Muscle of leg (tissue), 11 donors: ENCODE measurements around the gene MACROH2A1. TPM values are rescaled to one million over a fixed set of nuclear protein-coding genes. Genes with fewer than 3 reads are reported as not detected.
"Not testable (repeated sequence)": the region's sequence is repeated elsewhere in the genome, so short reads cannot be mapped to it uniquely, and the experiment has no call there.

Experiments
- DNase-seq: peaks from one replicate; pipeline ENCODE4 v3.0.0; 2013
- H3K27ac ChIP-seq: one replicate; pipeline ENCODE4 v1.5.1; 2013; ENCODE audit warnings: mild to moderate bottlenecking, low read length, control low read depth
- H3K27me3 ChIP-seq: one replicate; pipeline ENCODE4 v1.6.1; 2013; ENCODE audit warnings: low read length; ENCODE audit not compliant: control insufficient read depth, insufficient read depth
- H3K36me3 ChIP-seq: one replicate; pipeline ENCODE4 v1.6.1; 2013; ENCODE audit warnings: low read length; ENCODE audit not compliant: control insufficient read depth, insufficient read depth
- H3K4me1 ChIP-seq: one replicate; pipeline ENCODE4 v1.6.1; 2013; ENCODE audit warnings: low read length; ENCODE audit not compliant: control insufficient read depth, insufficient read depth
- H3K4me3 ChIP-seq: one replicate; pipeline ENCODE4 v1.5.1; 2013; ENCODE audit warnings: low read length, control low read depth
- H3K9me3 ChIP-seq: replicated peaks from 2 replicates; pipeline ENCODE4 v1.6.1; 2013; ENCODE audit warnings: low read depth, low read length; ENCODE audit not compliant: control insufficient read depth
- WGBS: methylation state at CpG from one replicate; pipeline ENCODE4 v1.1.5; 2013; ENCODE audit warnings: missing lambda C conversion rate; ENCODE audit not compliant: insufficient coverage; 5-methylcytosine and 5-hydroxymethylcytosine counted together
- polyA plus RNA-seq, 8 donors: library from polyadenylated mRNA; unstranded; fragments of 120-200 nt; gene quantifications; one replicate each; pipeline versions ENCODE4 v1.2.1 to v1.2.3, GENCODE V29; 2013; ENCODE audit warnings: inconsistent platforms in 1 of 8, low replicate concordance in 1 of 8; ENCODE audit not compliant: insufficient read length in 8 of 8, insufficient read depth in 1 of 8
- total RNA-seq: library from RNA; stranded (reverse); fragments of 120-200 nt; gene quantifications from one replicate; pipeline ENCODE4 v1.2.4, GENCODE V29; 2013

MACROH2A1 gene
- total and polyA plus RNA-seq, 9 donors, result 103 to 117 (median 111) TPM

DNA sequence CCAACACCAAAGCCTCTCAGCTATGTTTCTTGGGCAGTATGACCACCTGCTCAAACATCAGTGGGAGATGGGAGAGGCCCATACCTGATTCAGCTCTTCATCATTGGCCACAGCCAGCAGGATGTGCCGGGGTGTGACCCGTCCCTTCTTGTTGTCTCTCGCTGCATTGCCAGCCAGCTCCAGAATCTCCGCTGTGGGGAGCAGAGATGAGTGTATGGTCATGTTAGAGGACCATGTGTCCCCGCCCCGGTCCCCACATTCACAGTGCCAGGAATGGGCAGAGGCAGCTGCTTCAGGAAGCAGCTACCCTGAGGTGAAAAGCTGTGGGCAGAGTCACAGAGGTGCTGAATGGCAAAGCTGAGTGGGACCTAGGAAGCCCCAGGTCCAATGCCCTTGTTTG lies 29.1 kb downstream of the MACROH2A1 start:
- Histone ChIP-seq H3K27me3 (no peaks in the 10 kb centered on the region), H3K27ac (no peak overlapping the region), H3K36me3 (peaks cover 57% of the 10 kb centered on the region), H3K9me3 (no peaks in the 10 kb centered on the region), H3K4me3 (no peak overlapping the region), H3K4me1 (peaks cover 41% of the 10 kb centered on the region)
- WGBS, result 100% methylated on average over 3 of the region's 6 CpGs
- DNase-seq, result no peak

DNA sequence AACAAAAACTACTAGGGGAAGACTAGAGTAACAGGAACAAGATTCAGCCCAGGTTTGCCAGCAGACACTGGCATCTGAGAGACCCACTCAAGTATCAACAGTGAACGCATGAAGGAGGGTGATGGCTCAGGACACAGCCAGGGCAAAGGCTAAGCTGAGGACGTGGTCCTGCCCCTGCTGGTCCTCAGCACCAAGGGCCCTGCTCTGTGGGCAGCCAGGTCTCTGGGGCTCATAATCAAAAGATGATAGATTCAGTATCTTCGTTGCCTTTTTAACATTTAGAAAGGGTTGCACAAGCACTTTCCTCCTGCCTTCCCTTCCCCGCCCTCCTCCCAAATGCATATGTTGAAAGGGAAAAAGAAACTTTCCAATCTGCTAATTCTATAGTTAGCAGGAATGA lies 31.5 kb downstream of the MACROH2A1 start:
- H3K36me3 ChIP-seq, result peaks cover 43% of the 10 kb centered on the region
- no peak for DNase-seq
- no peaks in the 10 kb centered on the region for H3K9me3 ChIP-seq
- no peaks in the 10 kb centered on the region for H3K27me3 ChIP-seq
- H3K4me1 ChIP-seq, result peaks cover 31% of the 10 kb centered on the region
- no peak overlapping the region for H3K27ac ChIP-seq
- no peak overlapping the region for H3K4me3 ChIP-seq
- 33% methylated on average over 1 of the region's 4 CpGs for WGBS

DNA sequence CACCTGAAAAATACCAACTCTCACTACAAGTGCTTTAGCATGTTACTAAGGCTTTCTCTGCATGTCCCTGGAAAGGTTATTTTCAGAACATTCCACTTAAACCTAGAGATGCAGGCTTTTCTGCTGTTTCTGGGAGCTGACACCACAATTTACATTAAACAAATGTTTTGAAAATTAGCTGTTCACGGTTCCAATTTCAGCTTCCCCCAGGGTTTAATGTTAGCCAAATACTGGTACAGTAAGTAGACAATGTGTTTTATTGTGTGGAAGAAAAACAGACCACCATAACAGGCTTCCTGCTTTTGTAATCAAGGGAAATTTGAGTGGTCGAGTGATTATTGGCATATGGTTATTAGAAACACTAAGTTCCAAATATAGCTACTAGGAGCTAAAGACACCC lies 32.0 kb downstream of the MACROH2A1 start:
- peaks cover 31% of the 10 kb centered on the region for H3K4me1 ChIP-seq
- no peaks in the 10 kb centered on the region for H3K27me3 ChIP-seq
- no peak overlapping the region for H3K4me3 ChIP-seq
- H3K36me3 ChIP-seq, result peaks cover 43% of the 10 kb centered on the region
- WGBS, result no CpG with 5 or more reads among the region's 2 CpGs
- H3K9me3 ChIP-seq, result no peaks in the 10 kb centered on the region
- DNase-seq, result peak; percentile 87
- peak overlapping the region; percentile 33 for H3K27ac ChIP-seq

DNA sequence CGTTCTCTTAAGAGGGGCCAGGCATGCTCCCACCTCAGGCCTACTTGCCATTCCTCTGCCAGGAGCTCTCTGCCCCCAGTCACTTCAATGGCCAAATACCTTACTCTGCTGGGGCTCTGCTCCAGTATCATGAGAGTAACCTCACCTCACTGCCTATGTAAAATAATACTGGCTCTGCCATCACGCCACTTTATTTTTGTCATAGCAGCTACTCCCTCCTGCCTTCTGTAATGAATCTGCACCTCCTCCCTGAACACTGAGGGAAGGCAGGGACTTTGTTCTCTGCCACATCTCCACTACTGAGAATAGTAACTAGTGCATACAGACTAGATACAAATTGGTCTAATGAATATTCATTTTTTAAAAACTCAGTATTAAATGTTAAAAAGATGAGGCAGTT lies 33.8 kb downstream of the MACROH2A1 start:
- Histone ChIP-seq H3K4me3 (no peak overlapping the region), H3K4me1 (peaks cover 31% of the 10 kb centered on the region), H3K27ac (peak overlapping the region; percentile 39), H3K36me3 (peaks cover 40% of the 10 kb centered on the region), H3K9me3 (no peaks in the 10 kb centered on the region), H3K27me3 (no peaks in the 10 kb centered on the region)
- no peak for DNase-seq
- 20% methylated on average over 1 of the region's 2 CpGs for WGBS

DNA sequence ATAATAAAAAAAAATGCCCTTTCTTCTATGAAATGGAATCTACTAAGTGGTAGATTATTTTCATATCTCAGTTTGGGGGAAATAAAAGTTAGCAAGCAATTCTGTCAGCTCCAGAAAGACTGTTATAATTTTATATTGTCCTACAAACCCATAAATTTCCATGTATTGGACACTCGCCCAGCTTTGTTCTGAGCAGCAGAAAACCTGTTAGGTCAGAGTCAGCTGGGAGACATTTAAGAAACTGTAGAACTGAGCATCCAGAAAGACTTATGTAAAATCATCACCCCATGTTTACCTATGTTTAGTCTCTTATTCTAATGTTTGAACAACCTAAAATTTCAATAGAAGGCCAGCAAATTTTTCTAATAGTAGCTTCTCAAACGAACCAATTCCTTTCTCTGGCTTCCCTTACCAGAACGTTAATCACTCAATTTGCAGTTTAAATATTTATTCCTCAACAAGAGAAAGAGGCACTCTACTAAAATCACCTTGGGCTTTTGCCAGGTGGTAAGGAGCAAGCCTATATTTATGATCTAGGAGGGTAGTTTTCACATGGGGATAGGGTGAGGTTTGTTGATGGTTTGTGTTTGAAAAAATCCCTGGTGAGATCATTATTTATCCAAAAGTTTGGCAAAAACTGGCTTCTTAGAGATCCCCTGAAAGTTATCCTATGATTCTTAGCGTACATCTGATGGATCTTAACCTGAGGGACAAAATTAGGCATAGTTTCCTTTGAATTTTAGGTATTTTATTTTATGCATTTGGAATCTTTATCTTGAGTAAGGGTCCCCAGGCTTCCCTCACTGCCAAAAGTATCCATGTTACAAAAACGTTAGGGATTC lies 34.4 kb downstream of the MACROH2A1 start:
- peaks cover 39% of the 10 kb centered on the region for H3K36me3 ChIP-seq
- DNase-seq, result peak; percentile 76

DNA sequence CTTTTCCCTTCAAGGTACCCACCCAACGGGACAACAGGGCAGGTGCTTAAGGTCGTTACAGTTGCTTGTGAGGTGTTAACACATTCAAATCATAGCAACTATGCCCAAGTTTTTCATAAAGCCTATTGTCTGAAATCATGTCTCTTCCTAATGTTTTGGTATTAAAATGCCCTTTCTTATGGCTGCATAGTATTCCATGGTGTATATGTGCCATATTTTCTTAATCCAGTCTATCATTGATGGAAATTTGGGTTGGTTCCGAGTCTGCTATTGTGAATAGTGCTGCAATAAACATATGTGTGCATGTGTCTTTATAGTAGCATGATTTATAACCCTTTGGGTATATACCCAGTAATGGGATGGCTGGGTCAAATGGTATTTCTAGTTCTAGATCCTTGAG lies 35.7 kb downstream of the MACROH2A1 start:
- H3K36me3 ChIP-seq, result peaks cover 31% of the 10 kb centered on the region

More for the DNA sequence above, 34.4 kb downstream of the MACROH2A1 start:
- 50% methylated on average over 2 of the region's 5 CpGs for WGBS
- Histone ChIP-seq H3K27ac (peak overlapping the region; percentile 39), H3K9me3 (no peaks in the 10 kb centered on the region), H3K4me1 (peaks cover 31% of the 10 kb centered on the region), H3K27me3 (no peaks in the 10 kb centered on the region), H3K4me3 (no peak overlapping the region)

DNA sequence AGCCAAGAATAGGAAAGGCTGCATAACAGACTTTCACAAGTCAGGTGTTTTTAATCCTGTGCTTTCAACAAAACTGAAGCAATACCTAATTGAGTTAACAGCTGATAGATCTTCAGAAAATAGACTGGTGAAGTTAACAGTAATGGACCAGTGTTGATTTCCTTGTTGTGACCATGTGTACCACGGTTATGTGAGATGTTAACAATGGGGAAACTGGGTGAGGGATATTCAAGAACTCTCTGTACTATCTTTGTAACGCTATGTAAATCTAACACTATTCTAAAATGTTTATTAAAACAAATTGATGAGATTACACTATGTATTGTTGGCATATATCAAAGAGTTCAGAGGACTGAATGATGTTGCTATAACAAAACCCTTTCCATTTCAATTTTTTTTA lies 36.9 kb downstream of the MACROH2A1 start:
- Histone ChIP-seq H3K4me3 (no peak overlapping the region), H3K27ac (no peak overlapping the region), H3K36me3 (peaks cover 24% of the 10 kb centered on the region), H3K9me3 (no peaks in the 10 kb centered on the region), H3K4me1 (peaks cover 20% of the 10 kb centered on the region), H3K27me3 (no peaks in the 10 kb centered on the region)
- DNase-seq, result no peak
- no CpG with 5 or more reads among the region's 2 CpGs for WGBS

More for the DNA sequence above, 35.7 kb downstream of the MACROH2A1 start:
- DNase-seq, H3K9me3 ChIP-seq, H3K27me3 ChIP-seq, H3K27ac ChIP-seq, H3K4me3 ChIP-seq: not testable (repeated sequence)
- no CpG with 5 or more reads among the region's 3 CpGs for WGBS
- peaks cover 28% of the 10 kb centered on the region for H3K4me1 ChIP-seq

DNA sequence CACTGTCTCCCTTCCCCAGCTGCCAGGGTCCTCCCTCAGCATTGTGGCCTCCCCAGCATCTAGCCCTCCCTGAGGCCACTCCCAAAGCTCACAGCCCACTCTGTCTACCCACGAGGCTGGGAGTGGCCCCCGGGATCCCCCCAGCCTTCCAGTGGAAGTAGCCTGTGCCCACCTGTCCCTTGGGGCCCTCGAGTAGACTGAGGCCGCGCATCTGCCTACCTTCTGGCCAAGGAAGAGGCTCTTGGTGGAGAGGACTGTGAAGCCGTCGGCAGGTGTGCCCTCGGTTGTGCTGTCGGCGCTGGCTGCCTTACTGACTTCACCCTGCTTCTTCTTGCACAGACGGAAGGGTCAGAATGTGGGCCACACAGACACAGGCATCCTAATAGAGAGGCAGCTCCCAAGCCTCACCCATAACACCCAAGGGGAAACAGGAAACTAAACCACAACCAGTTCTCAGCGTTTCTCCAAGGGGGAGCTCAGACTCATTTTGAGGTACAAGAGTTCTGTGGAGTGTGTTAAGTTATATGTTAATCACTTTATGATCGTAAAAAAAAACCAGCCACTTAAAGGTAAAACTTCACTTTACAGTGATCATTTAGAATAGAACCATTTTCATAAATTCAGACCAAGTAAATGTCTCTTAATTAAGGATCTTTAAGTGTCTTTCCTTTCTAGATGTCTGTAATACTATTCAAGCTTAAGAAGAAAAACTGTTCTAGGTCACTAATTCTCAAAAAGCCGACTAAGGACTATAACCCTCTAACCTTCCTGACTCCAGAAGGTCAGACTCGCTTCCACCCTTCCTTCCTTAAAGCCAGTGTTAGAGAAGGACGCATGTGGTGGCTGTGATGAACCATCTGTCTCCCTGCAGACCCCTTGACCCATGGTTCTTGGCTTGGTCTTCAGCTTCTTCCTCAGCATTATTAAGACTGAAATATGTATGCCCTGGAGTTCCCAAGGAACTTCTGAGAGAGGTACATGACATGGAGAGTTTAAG lies 38.5 kb downstream of the MACROH2A1 start:
- Histone ChIP-seq H3K27ac (no peak overlapping the region), H3K4me1 (peaks cover 23% of the 10 kb centered on the region), H3K27me3 (no peaks in the 10 kb centered on the region), H3K9me3 (no peaks in the 10 kb centered on the region), H3K36me3 (peaks cover 26% of the 10 kb centered on the region), H3K4me3 (no peak overlapping the region)
- WGBS, result no CpG with 5 or more reads among the region's 16 CpGs
- no peak for DNase-seq

DNA sequence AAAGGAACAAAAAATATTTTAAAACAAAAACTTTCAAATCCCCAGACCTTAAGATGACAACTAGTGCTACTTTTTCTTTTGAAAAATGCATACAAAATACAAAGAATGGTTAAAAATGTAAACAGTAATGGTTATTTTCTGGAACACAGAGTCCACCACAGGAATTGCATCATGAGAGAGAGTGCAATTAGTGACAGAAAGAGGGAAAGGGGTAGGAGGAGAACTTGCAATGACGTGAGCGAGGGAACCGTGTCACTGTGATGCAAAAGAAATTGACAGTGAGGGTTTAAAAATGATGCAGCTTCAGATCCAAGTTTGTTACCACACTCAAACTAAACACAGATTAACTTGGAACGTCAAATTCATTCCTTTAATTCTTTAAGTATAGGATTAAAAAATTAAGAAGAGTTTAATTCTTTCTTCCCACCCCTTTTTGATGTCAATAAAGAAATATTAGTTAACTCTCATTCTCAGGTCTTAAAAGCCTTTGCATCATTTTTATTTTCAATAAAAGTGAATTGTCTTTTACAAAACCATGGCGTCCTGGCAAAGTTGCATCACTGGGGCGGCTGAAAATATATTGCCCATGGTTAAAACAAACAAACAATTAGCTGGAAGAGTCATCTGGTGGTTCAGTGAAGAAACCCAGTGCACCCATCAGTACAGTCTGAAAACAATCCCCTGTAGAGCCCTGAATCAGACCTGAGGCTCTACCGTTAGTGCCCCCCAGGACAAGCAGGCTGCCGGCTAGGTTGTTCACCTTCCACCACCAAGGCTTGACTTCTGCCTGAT lies 39.5 kb downstream of the MACROH2A1 start:
- DNase-seq, result no peak
- H3K27ac ChIP-seq, result no peak overlapping the region
- H3K36me3 ChIP-seq, result peaks cover 29% of the 10 kb centered on the region
- WGBS, result 94% methylated on average over 2 of the region's 8 CpGs
- H3K9me3 ChIP-seq, result no peaks in the 10 kb centered on the region
- peaks cover 28% of the 10 kb centered on the region for H3K4me1 ChIP-seq
- H3K27me3 ChIP-seq, result no peaks in the 10 kb centered on the region
- no peak overlapping the region for H3K4me3 ChIP-seq
